Endothelial cell (in vitro differentiated cells): ENCODE results near the gene KMT2A. TPM values are rescaled to one million over a fixed set of nuclear protein-coding genes. Genes with fewer than 3 reads are reported as not detected.

Experiments
- DNase-seq: peaks from one replicate; pipeline ENCODE4 v3.0.0; 2021; ENCODE audit warnings: low spot score
- H3K27ac Mint-ChIP-seq: one replicate; pipeline ENCODE4 v1.8.0; 2021; ENCODE audit warnings: mixed read lengths, inconsistent platforms; ENCODE audit not compliant: unreplicated experiment
- H3K27me3 Mint-ChIP-seq: one replicate; pipeline ENCODE4 v1.8.0; 2021; ENCODE audit warnings: mild to moderate bottlenecking, moderate library complexity, mixed read lengths, inconsistent platforms; ENCODE audit not compliant: unreplicated experiment
- H3K36me3 Mint-ChIP-seq: one replicate; pipeline ENCODE4 v1.8.0; 2021; ENCODE audit warnings: mild to moderate bottlenecking, low read depth, mixed read lengths, inconsistent platforms; ENCODE audit not compliant: unreplicated experiment
- H3K4me1 Mint-ChIP-seq: one replicate; pipeline ENCODE4 v1.8.0; 2021; ENCODE audit warnings: mild to moderate bottlenecking, mixed read lengths, inconsistent platforms; ENCODE audit not compliant: unreplicated experiment
- H3K4me3 Mint-ChIP-seq: one replicate; pipeline ENCODE4 v1.8.0; 2021; ENCODE audit warnings: mild to moderate bottlenecking, mixed read lengths, inconsistent platforms; ENCODE audit not compliant: unreplicated experiment
- H3K9me3 Mint-ChIP-seq: one replicate; pipeline ENCODE4 v1.8.0; 2021; ENCODE audit warnings: mixed read lengths, inconsistent platforms; ENCODE audit not compliant: unreplicated experiment
- CTCF ChIP-seq: fragments of 200-600 bp; sonication (generic); IDR thresholded peaks from one replicate; pipeline ENCODE4 v1.5.0; 2021; ENCODE audit warnings: antibody characterized with exemption; ENCODE audit not compliant: unreplicated experiment
- total RNA-seq: library from RNA; stranded (reverse); fragmentation: NEBNext Ultra II Directional; extraction: Animal tissue kit (Norgen Biotek cat#: 25700); gene quantifications from one replicate; pipeline ENCODE4 v1.2.1, GENCODE V29; 2021; ENCODE audit not compliant: unreplicated experiment

Gene KMT2A
- total RNA-seq, 1 donor from 2014 or later, result 104 TPM

DNA sequence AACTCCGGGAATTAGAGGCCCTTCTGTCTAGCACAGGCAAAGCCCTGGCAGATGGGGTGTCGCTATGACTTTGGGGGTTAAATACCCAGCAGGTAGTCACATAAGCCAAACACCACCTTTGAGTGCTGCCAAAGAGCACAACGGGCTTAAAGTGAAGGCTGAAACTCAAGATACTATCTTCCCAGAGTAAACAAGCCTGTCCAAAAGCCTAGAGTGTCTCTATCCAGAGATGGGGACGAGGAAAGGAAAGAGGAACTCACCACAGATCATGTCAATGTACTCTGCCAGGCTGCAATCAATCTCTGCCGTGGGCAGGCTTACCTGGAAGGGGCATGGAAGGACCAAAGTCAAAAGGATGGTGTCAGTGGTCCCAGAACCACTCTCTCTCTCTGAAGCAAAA is 109.2 kb downstream of the KMT2A start:
- H3K9me3 Mint-ChIP-seq, result no peaks in the 10 kb centered on the region
- no peak for TF ChIP-seq CTCF
- no peaks in the 10 kb centered on the region for H3K4me1 Mint-ChIP-seq
- H3K4me3 Mint-ChIP-seq, result no peak overlapping the region
- DNase-seq, result no peak
- peaks cover 3% of the 10 kb centered on the region for H3K36me3 Mint-ChIP-seq
- peaks cover 2% of the 10 kb centered on the region for H3K27me3 Mint-ChIP-seq
- no peak overlapping the region for H3K27ac Mint-ChIP-seq

- TF ChIP-seq CTCF, result no peak
- no peak for DNase-seq
- Mint-ChIP-seq H3K9me3 (no peaks in the 10 kb centered on the region), H3K27ac (no peak overlapping the region), H3K27me3 (peaks cover 2% of the 10 kb centered on the region), H3K36me3 (peaks cover 8% of the 10 kb centered on the region), H3K4me3 (no peak overlapping the region), H3K4me1 (no peaks in the 10 kb centered on the region)
Observed at GRCh38 chr11:118547132-118547531, 110.8 kb downstream of the KMT2A start.

GRCh38 chr11:118552341-118552740 is 116.0 kb downstream of the KMT2A start:
- TF ChIP-seq CTCF, result no peak
- no peaks in the 10 kb centered on the region for H3K4me1 Mint-ChIP-seq
- H3K9me3 Mint-ChIP-seq, result no peaks in the 10 kb centered on the region
- H3K27me3 Mint-ChIP-seq, result no peaks in the 10 kb centered on the region
- peaks cover 23% of the 10 kb centered on the region for H3K36me3 Mint-ChIP-seq
- no peak overlapping the region for H3K27ac Mint-ChIP-seq
- DNase-seq, result no peak
- H3K4me3 Mint-ChIP-seq, result no peak overlapping the region

DNA sequence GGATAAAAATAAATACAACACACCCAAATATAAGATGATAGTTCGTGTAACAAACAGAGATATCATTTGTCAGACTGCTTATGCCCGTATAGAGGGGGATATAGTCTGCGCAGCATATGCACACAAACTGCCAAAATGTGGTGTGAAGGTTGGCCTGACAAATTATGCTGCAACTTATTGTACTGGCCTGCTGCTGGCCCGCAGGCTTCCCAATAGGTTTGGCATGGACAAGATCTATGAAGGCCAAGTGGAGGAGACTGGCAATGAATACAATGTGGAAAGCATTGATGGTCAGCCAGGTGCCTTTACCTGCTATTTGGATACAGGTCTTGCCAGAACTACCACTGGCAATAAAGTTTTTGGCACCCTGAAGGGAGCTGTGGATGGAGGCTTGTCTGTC is 124.5 kb downstream of the KMT2A start:
- Mint-ChIP-seq H3K36me3 (peaks cover 13% of the 10 kb centered on the region), H3K4me3 (no peak overlapping the region), H3K4me1 (peaks cover 9% of the 10 kb centered on the region), H3K27ac (no peak overlapping the region), H3K9me3 (no peaks in the 10 kb centered on the region), H3K27me3 (no peaks in the 10 kb centered on the region)
- DNase-seq, result no peak
- TF ChIP-seq CTCF, result no peak

DNA sequence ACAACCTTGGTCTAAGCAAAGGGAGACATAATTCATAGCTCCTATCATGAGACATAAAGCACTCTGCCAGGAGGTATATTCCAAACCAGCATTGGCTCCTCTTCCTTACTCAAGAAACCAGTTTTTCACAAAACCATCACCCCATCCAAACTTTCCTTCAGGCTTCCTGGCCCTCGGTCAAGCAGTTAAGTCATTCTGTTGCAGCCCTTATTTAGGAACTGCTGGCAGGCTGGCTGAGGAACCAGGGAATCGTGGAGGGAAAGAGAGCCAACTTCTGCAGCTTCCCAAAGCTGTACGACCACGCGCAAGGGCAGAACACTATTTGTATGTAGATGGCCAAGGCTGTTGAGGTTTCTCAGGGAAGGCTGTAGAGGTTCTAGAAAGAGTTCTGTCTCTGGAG is 128.8 kb downstream of the KMT2A start:
- peaks cover 9% of the 10 kb centered on the region for H3K4me1 Mint-ChIP-seq
- peak overlapping the region; percentile 83 for H3K27ac Mint-ChIP-seq
- H3K9me3 Mint-ChIP-seq, result no peaks in the 10 kb centered on the region
- no peak for DNase-seq
- H3K4me3 Mint-ChIP-seq, result peak overlapping the region; percentile 78
- no peak for TF ChIP-seq CTCF
- no peaks in the 10 kb centered on the region for H3K36me3 Mint-ChIP-seq
- H3K27me3 Mint-ChIP-seq, result no peaks in the 10 kb centered on the region
